K562 (cell line): ENCODE measurements around the gene PITPNC1. TPM values are rescaled to one million over a fixed set of nuclear protein-coding genes. Genes with fewer than 3 reads are reported as not detected.

Experiments
- CREBBP ChIP-seq: IDR thresholded peaks from one replicate; pipeline ENCODE4 v1.6.1; 2012; ENCODE audit warnings: low read depth, mild to moderate bottlenecking, control low read depth, inconsistent platforms, low read length
- E2F1 ChIP-seq: sonication (generic); formaldehyde crosslinking; IDR thresholded peaks from 2 replicates; pipeline ENCODE4 v1.8.1; 2023; ENCODE audit warnings: mild to moderate bottlenecking, missing genetic modification reagents, moderate library complexity
- E2F5 ChIP-seq: sonication (generic); formaldehyde crosslinking; IDR thresholded peaks from 2 replicates; pipeline ENCODE4 v1.8.0; 2022; ENCODE audit warnings: mild to moderate bottlenecking, missing genetic modification reagents
- FOXO4 ChIP-seq: fragments of 450-650 bp; formaldehyde crosslinking; IDR thresholded peaks from 2 replicates; pipeline ENCODE4 v1.4.0; 2020; ENCODE audit warnings: mild to moderate bottlenecking, moderate library complexity
- HDAC1 ChIP-seq, 2 experiments: fragments of 450-650 bp; IDR thresholded peaks; 2 replicates each; pipeline ENCODE4 v1.6.1; 2016 to 2017; ENCODE audit warnings: inconsistent platforms in 1 of 2, mild to moderate bottlenecking in 1 of 2, moderate library complexity in 1 of 2
- HMG20B ChIP-seq: fragments of 250-450 bp; sonication (Bioruptor Pico); IDR thresholded peaks from 2 replicates; pipeline ENCODE4 v1.5.0; 2021; ENCODE audit warnings: mild to moderate bottlenecking
- NFRKB ChIP-seq: fragments of 450-650 bp; IDR thresholded peaks from 2 replicates; pipeline ENCODE4 v1.6.1; 2016; ENCODE audit warnings: low read depth
- NONO ChIP-seq, 2 experiments: fragments of 200-400 bp in 1 of 2; fragments of 450-650 bp in 1 of 2; formaldehyde crosslinking in 1 of 2; IDR thresholded peaks; 2 replicates each; pipeline ENCODE4 v1.6.1; 2017; ENCODE audit warnings: low read depth in 2 of 2, mild to moderate bottlenecking in 2 of 2, moderate library complexity in 2 of 2, low read length in 1 of 2
- PYGO2 ChIP-seq: fragments of 450-650 bp; IDR thresholded peaks from 2 replicates; pipeline ENCODE4 v1.6.1; 2016; ENCODE audit warnings: mild to moderate bottlenecking, missing genetic modification characterization, moderate library complexity, missing compliant biosample characterization
- SFPQ ChIP-seq: fragments of 200-400 bp; formaldehyde crosslinking; IDR thresholded peaks from 2 replicates; pipeline ENCODE4 v1.6.1; 2017; ENCODE audit warnings: mild to moderate bottlenecking, low read depth, low read length, moderate library complexity
- SRSF7 ChIP-seq: fragments of 200-400 bp; formaldehyde crosslinking; optimal IDR thresholded peaks from 2 replicates; pipeline ENCODE3; 2017; ENCODE audit warnings: mild to moderate bottlenecking, low read depth, low read length
- ZBTB2 ChIP-seq: fragments of 450-650 bp; IDR thresholded peaks from 2 replicates; pipeline ENCODE4 v1.6.1; 2016; ENCODE audit warnings: antibody characterized with exemption
- ZBTB49 ChIP-seq: sonication (generic); formaldehyde crosslinking; IDR thresholded peaks from 2 replicates; pipeline ENCODE4 v1.8.0; 2022; ENCODE audit warnings: missing genetic modification reagents, mild to moderate bottlenecking, borderline replicate concordance
- ZNF398 ChIP-seq: fragments of 250-450 bp; sonication (Bioruptor Pico); IDR thresholded peaks from 2 replicates; pipeline ENCODE4 v1.8.0; 2021; ENCODE audit warnings: moderate library complexity, mild to moderate bottlenecking, inconsistent platforms
- ZNF583 ChIP-seq: fragments of 250-450 bp; sonication (Bioruptor Pico); IDR thresholded peaks from 2 replicates; pipeline ENCODE4 v1.4.0; 2020
- ZNF778 ChIP-seq: fragments of 450-650 bp; formaldehyde crosslinking; IDR thresholded peaks from 2 replicates; pipeline ENCODE4 v1.4.0; 2020; ENCODE audit warnings: mild to moderate bottlenecking, moderate library complexity
- polyA plus RNA-seq, 8 experiments: library from polyadenylated mRNA; depleted of rRNA in 4 of 8; stranded (reverse) in 5 of 8; unstranded in 3 of 8; fragments of >200 nt; fragmentation: Nextera tagmentation in 2 of 8; fragmentation: Illumina TruSeq in 1 of 8; extraction: Ambion mirVana in 2 of 8; extraction: Trizol in 1 of 8; gene quantifications; 2 replicates each; pipeline versions ENCODE4 v1.2.1 to v1.2.3, GENCODE V29; 2011 to 2014; ENCODE audit warnings: inconsistent platforms in 1 of 8, missing spikeins in 1 of 8
- total RNA-seq, 7 experiments: library from RNA; depleted of rRNA in 6 of 7; stranded (reverse); fragments of >200 nt in 6 of 7; fragmentation: Illumina TruSeq in 2 of 7; extraction: Trizol in 2 of 7; gene quantifications; 2 replicates each; pipeline versions ENCODE4 v1.2.1 to v1.2.3, GENCODE V29; 2011 to 2021; ENCODE audit warnings: low replicate concordance in 1 of 7

Gene PITPNC1
- total and polyA plus RNA-seq, 9 of the 15 experiments (the other 6 are each of a cell fraction or from before 2014, with no cell fraction given) = 0.11 to 1.1 (median 0.65) TPM

GRCh38 chr17:67563692-67564228 is 186.7 kb downstream of the PITPNC1 start (continued):
- TF ChIP-seq ZNF398 (CRISPR knock-in tag) (no peak), FOXO4 (no peak), E2F5 (CRISPR knock-in tag) (no peak), ZBTB2 (peak; percentile 94), HMG20B (CRISPR knock-in tag) (no peak), ZNF583 (CRISPR knock-in tag) (no peak), SFPQ (no peak), CREBBP (peak; percentile 54), E2F1 (CRISPR knock-in tag) (no peak), ZNF778 (CRISPR knock-in tag) (no peak), ZBTB49 (CRISPR knock-in tag) (no peak), NONO (IDR thresholded peaks at IDR 0.05; ENCODE audit: low read depth in 2 of 2, low read length in 1 of 2) (no peak), PYGO2 (tag) (no peak), NFRKB (no peak), HDAC1 (IDR thresholded peaks at IDR 0.05) (peak in 1 of 2 experiments; percentile 58; a peak in 2 of 4 replicates), SRSF7 (no peak)
